Activated CD4-positive, alpha-beta memory T cell treated with anti-CD3 and anti-CD28 coated beads for 36 hours (primary cell): ENCODE results near the gene TACC2. TPM values are rescaled to one million over a fixed set of nuclear protein-coding genes. Genes with fewer than 3 reads are reported as not detected.

Source experiments
- CTCF ChIA-PET: fragments of 350-600 bp; sonication (Branson Sonifier 250); formaldehyde crosslinking; loops from one replicate; lab custom pipeline; 2021; ENCODE audit warnings: antibody characterized with exemption, inconsistent platforms; lab: Charles Lee
- POLR2A ChIA-PET: fragments of 350-600 bp; sonication (Branson Sonifier 250); formaldehyde crosslinking; loops from one replicate; lab custom pipeline; 2021; ENCODE audit warnings: antibody characterized with exemption; lab: Charles Lee
- DNase-seq: peaks from one replicate; pipeline ENCODE4 v3.0.0-alpha.2; 2020
- H3K27ac Mint-ChIP-seq: one replicate; pipeline ENCODE4 v1.8.0; 2021; ENCODE audit warnings: mixed read lengths
- H3K27me3 Mint-ChIP-seq: one replicate; pipeline ENCODE4 v1.8.0; 2021; ENCODE audit warnings: mixed read lengths
- H3K36me3 Mint-ChIP-seq: one replicate; pipeline ENCODE4 v1.8.0; 2021; ENCODE audit warnings: mixed read lengths
- H3K4me1 Mint-ChIP-seq: one replicate; pipeline ENCODE4 v1.8.0; 2021; ENCODE audit warnings: low read depth, mixed read lengths
- H3K4me3 Mint-ChIP-seq: one replicate; pipeline ENCODE4 v1.8.0; 2021; ENCODE audit warnings: mild to moderate bottlenecking, mixed read lengths
- H3K9me3 Mint-ChIP-seq: one replicate; pipeline ENCODE4 v1.8.0; 2021; ENCODE audit warnings: mixed read lengths
- intact Hi-C: fragments of 100-400 bp; cut with micrococcal nuclease; formaldehyde crosslinking; loops from one replicate; pipeline ENCODE4 v1.15.1; 2023
- total RNA-seq, 2 experiments: library from RNA; stranded (reverse); gene quantifications; one replicate each; pipeline ENCODE4 v1.2.3, GENCODE V29; 2021

The TACC2 gene
- total RNA-seq, 2 experiments from 2014 or later, result not detected

DNA sequence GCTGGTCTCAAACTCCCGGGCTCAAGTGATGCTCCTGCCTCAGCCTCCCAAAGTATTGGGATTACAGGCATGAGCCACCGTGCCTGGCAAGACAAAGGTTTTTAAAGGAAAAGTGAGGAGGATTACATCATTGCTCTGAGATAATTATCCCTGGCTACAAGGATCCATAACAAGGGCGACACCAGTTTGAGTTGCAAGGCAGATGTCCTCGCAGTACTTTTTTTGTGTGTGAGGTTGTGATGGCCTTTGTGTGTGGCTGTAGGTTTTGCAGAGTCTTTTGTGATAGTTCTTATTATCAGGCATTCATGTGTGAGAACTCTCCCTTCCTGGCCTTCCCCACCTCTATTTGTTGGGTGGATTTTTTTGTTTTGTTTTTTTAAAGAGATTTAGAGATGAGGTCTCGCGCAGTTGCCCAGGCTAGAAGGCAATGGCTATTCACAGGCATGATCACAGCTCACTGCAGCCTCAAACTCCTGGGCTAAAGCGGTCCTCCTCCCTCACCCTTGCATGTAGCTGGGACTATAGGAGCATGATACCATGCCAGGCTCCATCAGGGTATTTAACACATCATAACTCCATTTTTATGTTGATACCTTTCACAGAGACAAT lies 292.2 kb downstream of the TACC2 start:
- Mint-ChIP-seq H3K4me1 (peaks cover 4% of the 10 kb centered on the region), H3K36me3 (no peaks in the 10 kb centered on the region), H3K27ac (no peak overlapping the region), H3K4me3 (no peak overlapping the region), H3K9me3 (no peaks in the 10 kb centered on the region), H3K27me3 (peaks cover 18% of the 10 kb centered on the region)
- POLR2A ChIA-PET, result no interaction called here
- no peak for DNase-seq
- CTCF ChIA-PET, result interaction anchor here (2.0 kb wide), 1 partner anchor 18 kb away, joined by 6 read pairs; no protein-coding TSS in a partner anchor
- intact Hi-C loops, result no loop called here

GRCh38 chr10:122281751-122282150 lies 292.8 kb downstream of the TACC2 start:
- CTCF ChIA-PET, result interaction anchor here (1.5 to 2.0 kb wide), 2 partner anchors 13 to 17 kb away, joined by 5 to 6 read pairs; no protein-coding TSS in a partner anchor
- Mint-ChIP-seq H3K36me3 (no peaks in the 10 kb centered on the region), H3K27me3 (peaks cover 18% of the 10 kb centered on the region), H3K4me3 (no peak overlapping the region), H3K4me1 (peaks cover 4% of the 10 kb centered on the region), H3K27ac (no peak overlapping the region), H3K9me3 (no peaks in the 10 kb centered on the region)
- POLR2A ChIA-PET, result interaction anchor here (0.6 kb wide), 1 partner anchor 185 kb away, joined by 3 read pairs; no protein-coding TSS in a partner anchor
- intact Hi-C loops, result no loop called here
- DNase-seq, result no peak

- POLR2A ChIA-PET, result interaction anchor here (0.6 kb wide), 1 partner anchor 186 kb away, joined by 3 read pairs; no protein-coding TSS in a partner anchor
- H3K9me3 Mint-ChIP-seq, result no peaks in the 10 kb centered on the region
- intact Hi-C loops, result no loop called here
- peaks cover 20% of the 10 kb centered on the region for H3K27me3 Mint-ChIP-seq
- no peak overlapping the region for H3K4me3 Mint-ChIP-seq
- H3K36me3 Mint-ChIP-seq, result no peaks in the 10 kb centered on the region
- H3K4me1 Mint-ChIP-seq, result peaks cover 4% of the 10 kb centered on the region
- H3K27ac Mint-ChIP-seq, result no peak overlapping the region
- no peak for DNase-seq
- CTCF ChIA-PET, result interaction anchor here (1.5 to 2.0 kb wide), 2 partner anchors 14 to 17 kb away, joined by 5 to 6 read pairs; no protein-coding TSS in a partner anchor
These were observed 293.3 kb downstream of the TACC2 start for GRCh38 chr10:122282253-122282671.

DNA sequence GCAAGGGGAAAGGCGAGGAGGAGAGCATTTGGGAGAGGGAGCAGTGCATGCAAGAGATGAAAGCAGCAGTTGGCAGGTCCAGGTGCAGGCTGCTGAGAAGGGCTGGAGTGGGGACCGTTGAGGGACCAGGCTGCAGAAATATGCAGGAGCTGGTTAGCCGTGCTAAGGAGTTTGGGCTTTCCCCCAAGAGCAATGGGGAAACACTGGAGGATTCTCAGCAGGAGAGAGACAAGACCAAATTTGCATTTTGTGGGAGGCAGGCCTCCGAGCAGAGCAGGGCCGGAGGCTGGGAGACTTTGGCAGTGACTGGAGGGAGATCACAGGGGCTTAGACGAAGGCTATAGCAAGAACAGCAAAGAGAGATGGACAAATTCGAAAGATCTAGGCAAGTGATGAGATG lies 293.9 kb downstream of the TACC2 start:
- POLR2A ChIA-PET, result no interaction called here
- Mint-ChIP-seq H3K27ac (no peak overlapping the region), H3K4me1 (peaks cover 4% of the 10 kb centered on the region), H3K4me3 (no peak overlapping the region), H3K9me3 (no peaks in the 10 kb centered on the region), H3K36me3 (no peaks in the 10 kb centered on the region), H3K27me3 (peaks cover 20% of the 10 kb centered on the region)
- CTCF ChIA-PET, result interaction anchor here (1.3 to 2.0 kb wide), 3 partner anchors 14 to 152 kb away, joined by 3 to 6 read pairs (median 5); no protein-coding TSS in a partner anchor
- intact Hi-C loops, result no loop called here
- no peak for DNase-seq

DNA sequence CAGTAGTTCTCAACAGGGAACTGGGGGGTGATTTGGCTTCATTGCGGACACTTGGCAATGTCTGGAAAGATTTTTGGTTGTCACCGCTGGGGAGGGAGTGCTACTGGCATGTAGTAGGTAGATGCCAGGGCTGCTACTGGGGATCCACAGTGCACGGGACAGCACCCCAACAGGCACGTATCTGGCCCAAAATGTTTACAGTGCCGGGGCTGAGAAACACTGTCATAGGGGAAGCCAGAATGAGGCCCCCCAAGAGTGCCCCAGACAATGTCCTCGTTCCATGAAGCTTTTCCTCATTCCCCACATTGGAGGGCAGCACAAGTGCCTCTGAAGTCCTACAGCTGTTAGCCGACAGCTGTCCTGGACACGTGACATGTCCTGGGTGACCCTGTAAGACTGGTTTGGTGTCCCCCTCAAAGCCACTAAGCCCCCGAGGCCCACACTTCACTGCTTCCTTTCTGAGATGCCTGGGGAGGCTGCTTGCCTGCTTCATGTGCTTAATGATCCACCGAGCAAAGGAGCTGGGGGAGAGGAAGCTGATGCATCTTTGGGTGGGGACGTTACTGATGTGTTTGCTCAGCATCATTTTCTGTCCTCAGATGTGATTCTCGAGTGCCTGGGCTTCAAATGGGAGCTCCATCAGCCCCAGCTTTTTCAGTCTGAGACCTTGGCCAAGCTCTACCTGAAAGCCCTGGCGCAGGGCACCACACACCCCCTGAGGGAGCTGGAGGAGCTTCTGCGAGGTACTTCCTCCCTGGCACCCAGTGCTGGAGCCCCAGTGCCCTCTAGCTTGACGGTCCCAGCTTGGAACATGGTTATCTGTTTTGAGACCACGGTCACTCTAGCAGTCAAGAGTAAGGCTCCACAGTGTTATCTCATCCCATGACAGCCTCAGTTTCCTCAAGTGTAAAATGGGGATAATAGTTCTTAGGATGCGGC lies 296.8 kb downstream of the TACC2 start:
- Mint-ChIP-seq H3K27ac (no peak overlapping the region), H3K4me3 (no peak overlapping the region), H3K27me3 (peaks cover 12% of the 10 kb centered on the region), H3K9me3 (no peaks in the 10 kb centered on the region), H3K4me1 (peaks cover 4% of the 10 kb centered on the region), H3K36me3 (no peaks in the 10 kb centered on the region)
- ChIA-PET CTCF (interaction anchor here (1.4 to 2.7 kb wide), 2 partner anchors 14 to 18 kb away, joined by 6 to 9 read pairs; no protein-coding TSS in a partner anchor), POLR2A (no interaction called here)
- no peak for DNase-seq
- intact Hi-C loops, result no loop called here

DNA sequence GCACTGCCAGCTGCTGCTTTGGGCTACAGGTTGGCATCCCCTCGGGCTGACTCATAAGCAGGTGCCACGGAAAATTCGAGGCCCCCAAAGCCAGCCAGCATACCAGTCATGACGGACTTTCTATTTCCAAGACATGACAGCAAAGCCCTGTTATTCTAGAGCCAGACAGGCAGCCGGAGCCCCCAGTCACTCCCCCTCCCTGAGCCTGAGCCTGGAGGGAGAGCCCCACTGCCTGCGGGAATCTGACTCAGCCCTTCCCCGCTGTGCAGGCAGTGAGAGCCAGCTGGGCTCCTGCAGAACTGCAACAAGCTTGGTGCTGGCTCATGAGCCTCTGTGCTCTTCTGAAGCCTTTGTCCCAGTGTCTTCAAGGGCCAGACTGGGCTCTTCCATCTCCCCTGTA lies 297.9 kb downstream of the TACC2 start:
- CTCF ChIA-PET, result interaction anchor here (1.4 to 2.7 kb wide), 2 partner anchors 12 to 19 kb away, joined by 6 to 9 read pairs; no protein-coding TSS in a partner anchor
- DNase-seq, result no peak
- POLR2A ChIA-PET, result no interaction called here
- H3K27ac Mint-ChIP-seq, result no peak overlapping the region
- no peak overlapping the region for H3K4me3 Mint-ChIP-seq
- intact Hi-C loops, result no loop called here
- H3K27me3 Mint-ChIP-seq, result peaks cover 10% of the 10 kb centered on the region
- H3K4me1 Mint-ChIP-seq, result peaks cover 4% of the 10 kb centered on the region
- no peaks in the 10 kb centered on the region for H3K36me3 Mint-ChIP-seq
- no peaks in the 10 kb centered on the region for H3K9me3 Mint-ChIP-seq

- Mint-ChIP-seq H3K4me3 (no peak overlapping the region), H3K9me3 (no peaks in the 10 kb centered on the region), H3K27ac (no peak overlapping the region), H3K4me1 (peaks cover 4% of the 10 kb centered on the region), H3K27me3 (peaks cover 4% of the 10 kb centered on the region), H3K36me3 (no peaks in the 10 kb centered on the region)
- no peak for DNase-seq
- ChIA-PET POLR2A (no interaction called here), CTCF (interaction anchor here (1.0 to 1.1 kb wide), 2 partner anchors 8 to 148 kb away, joined by 3 read pairs; no protein-coding TSS in a partner anchor)
- intact Hi-C loops, result no loop called here
These were observed 298.6 kb downstream of the TACC2 start for GRCh38 chr10:122287570-122287969.

DNA sequence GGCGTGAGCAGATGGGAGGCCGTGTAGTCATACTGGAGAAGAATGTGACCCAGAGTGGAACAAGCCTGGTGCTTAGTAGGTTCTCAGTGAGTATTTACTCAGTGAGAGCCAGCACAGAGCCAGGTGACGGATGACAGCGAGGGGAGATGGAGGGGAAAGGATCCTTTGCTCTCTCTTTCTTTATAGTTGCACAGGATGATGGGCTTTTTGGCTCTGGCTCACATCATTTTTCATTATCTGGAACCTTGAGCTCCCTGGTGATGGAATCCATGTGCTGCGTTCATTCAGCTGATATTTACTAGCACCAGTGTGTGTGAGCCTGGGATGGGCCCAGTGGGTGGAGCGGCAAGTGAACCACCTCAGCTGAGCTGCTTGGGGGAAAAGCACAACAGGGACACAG lies 299.3 kb downstream of the TACC2 start:
- POLR2A ChIA-PET, result no interaction called here
- Mint-ChIP-seq H3K4me1 (peaks cover 8% of the 10 kb centered on the region), H3K9me3 (no peaks in the 10 kb centered on the region), H3K27me3 (peaks cover 2% of the 10 kb centered on the region), H3K27ac (no peak overlapping the region), H3K4me3 (no peak overlapping the region), H3K36me3 (no peaks in the 10 kb centered on the region)
- CTCF ChIA-PET, result interaction anchor here (1.0 to 1.1 kb wide), 2 partner anchors 8 to 148 kb away, joined by 3 read pairs; no protein-coding TSS in a partner anchor
- no peak for DNase-seq
- intact Hi-C loops, result no loop called here

DNA sequence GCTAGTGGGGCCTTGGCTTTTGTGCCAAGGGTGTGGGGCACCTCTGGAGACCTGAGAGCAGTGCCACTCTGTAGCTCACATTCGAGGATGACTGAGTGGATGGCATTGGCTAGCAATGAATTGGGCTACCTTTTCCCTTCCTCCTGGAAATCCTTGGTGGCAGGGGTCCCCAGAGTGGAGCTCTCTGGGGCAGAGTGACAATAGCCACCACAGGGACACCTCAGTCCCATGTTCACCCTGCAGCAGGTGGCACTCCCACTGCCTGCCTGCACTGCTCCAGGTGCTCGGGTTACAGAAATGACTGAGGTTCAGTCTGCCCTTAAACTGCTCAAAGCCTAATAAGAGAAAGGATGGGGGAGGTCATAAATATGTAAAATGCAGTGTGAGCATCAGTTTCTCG lies 300.0 kb downstream of the TACC2 start:
- POLR2A ChIA-PET, result no interaction called here
- CTCF ChIA-PET, result no interaction called here
- peaks cover 10% of the 10 kb centered on the region for H3K4me1 Mint-ChIP-seq
- no peak overlapping the region for H3K27ac Mint-ChIP-seq
- peaks cover 2% of the 10 kb centered on the region for H3K27me3 Mint-ChIP-seq
- no peaks in the 10 kb centered on the region for H3K9me3 Mint-ChIP-seq
- no peaks in the 10 kb centered on the region for H3K36me3 Mint-ChIP-seq
- DNase-seq, result no peak
- intact Hi-C loops, result no loop called here
- H3K4me3 Mint-ChIP-seq, result no peak overlapping the region

DNA sequence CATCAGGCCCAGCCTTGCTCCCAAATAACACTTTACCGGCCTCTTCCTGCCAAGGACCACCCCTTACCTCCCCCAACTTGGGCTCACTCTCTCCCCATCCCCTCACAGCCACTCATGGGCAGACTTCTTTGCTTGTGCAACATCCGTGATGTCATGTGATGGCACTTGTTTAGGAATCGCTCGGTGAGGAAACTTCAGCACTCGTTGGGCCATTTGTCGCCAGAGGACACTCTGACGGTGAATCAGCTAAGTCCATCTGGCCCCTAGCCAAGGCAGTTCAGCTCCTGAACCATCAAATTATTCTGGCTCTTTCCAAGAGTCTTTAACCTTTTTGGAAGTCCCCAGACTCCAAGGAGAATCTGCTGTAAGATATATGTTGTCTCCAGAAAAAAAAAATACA lies 301.4 kb downstream of the TACC2 start:
- H3K4me1 Mint-ChIP-seq, result peaks cover 15% of the 10 kb centered on the region
- CTCF ChIA-PET, result no interaction called here
- no peaks in the 10 kb centered on the region for H3K9me3 Mint-ChIP-seq
- POLR2A ChIA-PET, result no interaction called here
- DNase-seq, result no peak
- H3K27me3 Mint-ChIP-seq, result peaks cover 2% of the 10 kb centered on the region
- intact Hi-C loops, result no loop called here
- no peak overlapping the region for H3K27ac Mint-ChIP-seq
- H3K4me3 Mint-ChIP-seq, result no peak overlapping the region
- H3K36me3 Mint-ChIP-seq, result no peaks in the 10 kb centered on the region

- intact Hi-C loops, result no loop called here
- POLR2A ChIA-PET, result no interaction called here
- CTCF ChIA-PET, result interaction anchor here (0.6 to 1.0 kb wide), 2 partner anchors 274 to 311 kb away, joined by 3 to 4 read pairs; no protein-coding TSS in a partner anchor
- DNase-seq, result no peak
- H3K4me3 Mint-ChIP-seq, result no peak overlapping the region
- H3K27me3 Mint-ChIP-seq, result peaks cover 2% of the 10 kb centered on the region
- H3K4me1 Mint-ChIP-seq, result peaks cover 17% of the 10 kb centered on the region
- H3K9me3 Mint-ChIP-seq, result no peaks in the 10 kb centered on the region
- H3K27ac Mint-ChIP-seq, result no peak overlapping the region
- H3K36me3 Mint-ChIP-seq, result no peaks in the 10 kb centered on the region
These were observed 302.0 kb downstream of the TACC2 start for GRCh38 chr10:122290833-122291532.
